ENCODE data around the gene INPP4B.

DNA sequence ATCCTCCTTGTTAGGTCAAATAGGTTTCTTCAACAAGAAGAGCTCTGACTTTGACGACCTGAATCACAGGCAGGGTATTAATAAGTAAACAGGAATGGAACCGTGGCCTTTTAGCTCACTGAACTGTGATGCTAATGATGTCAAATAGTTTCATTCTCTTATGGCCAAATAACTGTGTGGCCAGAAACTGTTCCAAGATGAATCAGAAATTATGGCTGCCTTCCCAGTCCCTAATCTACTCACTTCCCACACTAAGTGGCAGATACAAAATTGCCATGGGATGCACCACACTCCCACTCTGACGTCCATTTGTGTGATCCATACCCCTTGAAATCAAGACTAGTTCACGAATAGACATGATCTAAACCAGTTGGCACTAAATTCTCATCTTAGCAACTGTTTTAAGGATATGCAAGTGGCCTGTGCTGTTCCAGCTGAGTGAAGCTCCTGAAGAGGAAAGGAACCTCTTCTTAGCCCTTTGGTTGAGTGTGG, 754.4 kb downstream of the INPP4B start:
- TF ChIP-seq CTCF (conservative IDR thresholded peaks at IDR 0.05; ENCODE audit: low read depth, low read length) (no peak), MAFK (IDR thresholded peaks at IDR 0.05; ENCODE audit: low read depth, low read length) (0 out of 2 replicates have a peak, but pooled peaks have one; percentile 12), CEBPB (IDR thresholded peaks at IDR 0.05; ENCODE audit: low read depth, low read length) (no peak), POLR2A (IDR thresholded peaks at IDR 0.05; ENCODE audit: low read depth, low read length) (no peak; the same call in 1 of the 2 replicates), RFX5 (IDR thresholded peaks at IDR 0.05; ENCODE audit: low read depth, low read length) (no peak), RAD21 (IDR thresholded peaks at IDR 0.05; ENCODE audit: low read length) (no peak), ELK1 (IDR thresholded peaks at IDR 0.05; ENCODE audit: borderline replicate concordance, low read depth, low read length) (no peak)
- TF ChIP-seq, protein P1, sequence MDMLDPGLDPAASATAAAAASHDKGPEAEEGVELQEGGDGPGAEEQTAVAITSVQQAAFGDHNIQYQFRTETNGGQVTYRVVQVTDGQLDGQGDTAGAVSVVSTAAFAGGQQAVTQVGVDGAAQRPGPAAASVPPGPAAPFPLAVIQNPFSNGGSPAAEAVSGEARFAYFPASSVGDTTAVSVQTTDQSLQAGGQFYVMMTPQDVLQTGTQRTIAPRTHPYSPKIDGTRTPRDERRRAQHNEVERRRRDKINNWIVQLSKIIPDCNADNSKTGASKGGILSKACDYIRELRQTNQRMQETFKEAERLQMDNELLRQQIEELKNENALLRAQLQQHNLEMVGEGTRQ (IDR thresholded peaks at IDR 0.05; ENCODE audit: low read depth, low read length) = no peak
